T-cell (primary cell): Measurements from ENCODE around the gene KCNA3. TPM values are rescaled to one million over a fixed set of nuclear protein-coding genes. Genes with fewer than 3 reads are reported as not detected.
A peak's percentile ranks its signal among the peaks of the same experiment; 100 is the strongest.

Experiments
- ATAC-seq, 4 experiments: fragments of 200-7000 bp in 3 of 4; fragments of 150-1000 bp in 1 of 4; cut with Tn5 transposase; replicated peaks in 1 of 4; 1 replicate in 3 of 4; 2 replicates in 1 of 4; pipeline ENCODE4 v1.10.0; 2021; ENCODE audit warnings: moderate library complexity in 3 of 4, mild to moderate bottlenecking in 2 of 4, moderate number of reproducible peaks in 1 of 4
- CTCF ChIA-PET, 2 donors: fragments of 300-600 bp; sonication (Branson Sonifier 250); formaldehyde crosslinking; loops; one replicate each; lab custom pipeline; 2022; ENCODE audit warnings: antibody characterized with exemption in 2 of 2; lab: Charles Lee
- POLR2A ChIA-PET, 2 donors: fragments of 300-600 bp; sonication (Branson Sonifier 250); formaldehyde crosslinking; loops; one replicate each; lab custom pipeline; 2022; ENCODE audit warnings: antibody characterized with exemption in 2 of 2; lab: Charles Lee
- DNase-seq, 35 experiments: peaks; one replicate each; pipeline versions ENCODE4 v3.0.0 to v3.0.0-alpha.2; 2013 to 2023
- H3K27ac ChIP-seq: one replicate; pipeline ENCODE4 v1.5.1; 2013; ENCODE audit warnings: low read length
- H3K27me3 ChIP-seq, 2 experiments: replicated peaks in 1 of 2; 1 replicate in 1 of 2; 2 replicates in 1 of 2; pipeline versions ENCODE4 v1.6.1 to v1.7.0; 2013; ENCODE audit warnings: low read length in 1 of 2, mixed read lengths in 1 of 2; ENCODE audit not compliant: control insufficient read depth in 2 of 2, insufficient read depth in 2 of 2; ENCODE audit errors: extremely low read depth in 1 of 2
- H3K36me3 ChIP-seq, 2 donors: 1 replicate in 1 of 2; 2 replicates in 1 of 2; pipeline versions ENCODE4 v1.6.1 to v1.7.0; 2013; ENCODE audit warnings: low read length in 1 of 2; ENCODE audit not compliant: control insufficient read depth in 2 of 2, insufficient read depth in 1 of 2; ENCODE audit errors: extremely low read depth in 1 of 2
- H3K4me1 ChIP-seq, 2 experiments: 1 replicate in 1 of 2; 2 replicates in 1 of 2; pipeline versions ENCODE4 v1.6.1 to v1.7.0; 2013; ENCODE audit warnings: low read length in 2 of 2, mixed read lengths in 1 of 2; ENCODE audit not compliant: insufficient read depth in 2 of 2, control insufficient read depth in 1 of 2; ENCODE audit errors: extremely low read depth in 1 of 2
- H3K4me3 ChIP-seq, 2 donors: 1 replicate in 1 of 2; 2 replicates in 1 of 2; pipeline versions ENCODE4 v1.5.1 to v1.7.0; 2013; ENCODE audit warnings: mild to moderate bottlenecking in 2 of 2, low read length in 1 of 2, moderate library complexity in 1 of 2; ENCODE audit not compliant: control insufficient read depth in 1 of 2; ENCODE audit errors: extremely low read depth in 1 of 2
- H3K9me3 ChIP-seq: 2 replicates; pipeline ENCODE4 v1.7.0; 2013
- H3K27ac Mint-ChIP-seq, 2 donors: one replicate each; pipeline ENCODE4 v1.8.0; 2020 to 2021; ENCODE audit warnings: mild to moderate bottlenecking in 2 of 2, mixed read lengths in 2 of 2
- H3K27me3 Mint-ChIP-seq, 2 donors: one replicate each; pipeline ENCODE4 v1.8.0; 2021 to 2022; ENCODE audit warnings: mixed read lengths in 2 of 2
- H3K36me3 Mint-ChIP-seq: one replicate; pipeline ENCODE4 v1.8.0; 2021; ENCODE audit warnings: mixed read lengths
- H3K4me1 Mint-ChIP-seq, 3 donors: one replicate each; pipeline ENCODE4 v1.8.0; 2020 to 2022; ENCODE audit warnings: mixed read lengths in 3 of 3, mild to moderate bottlenecking in 1 of 3
- H3K4me3 Mint-ChIP-seq, 3 donors: one replicate each; pipeline ENCODE4 v1.8.0; 2020 to 2022; ENCODE audit warnings: mild to moderate bottlenecking in 3 of 3, mixed read lengths in 3 of 3, moderate library complexity in 3 of 3
- H3K9me3 Mint-ChIP-seq, 3 donors: one replicate each; pipeline ENCODE4 v1.8.0; 2020 to 2022; ENCODE audit warnings: mixed read lengths in 3 of 3
- WGBS: methylation state at CpG from one replicate; pipeline ENCODE4 v1.1.5; 2013; ENCODE audit warnings: missing lambda C conversion rate; ENCODE audit not compliant: insufficient coverage; 5-methylcytosine and 5-hydroxymethylcytosine counted together
- total RNA-seq, 35 experiments: library from RNA in 6 of 35; stranded (reverse) in 6 of 35; fragments of 120-200 nt in 1 of 35; gene quantifications; one replicate each; pipeline versions ENCODE4 v1.2.1 to v1.2.4 and lab custom pipeline; 2013 to 2026

KCNA3 gene
- total RNA-seq, 5 donors from 2014 or later (not counting 1 experiment from before 2014, with no cell fraction given) = 101 to 125 (median 110) TPM

DNA sequence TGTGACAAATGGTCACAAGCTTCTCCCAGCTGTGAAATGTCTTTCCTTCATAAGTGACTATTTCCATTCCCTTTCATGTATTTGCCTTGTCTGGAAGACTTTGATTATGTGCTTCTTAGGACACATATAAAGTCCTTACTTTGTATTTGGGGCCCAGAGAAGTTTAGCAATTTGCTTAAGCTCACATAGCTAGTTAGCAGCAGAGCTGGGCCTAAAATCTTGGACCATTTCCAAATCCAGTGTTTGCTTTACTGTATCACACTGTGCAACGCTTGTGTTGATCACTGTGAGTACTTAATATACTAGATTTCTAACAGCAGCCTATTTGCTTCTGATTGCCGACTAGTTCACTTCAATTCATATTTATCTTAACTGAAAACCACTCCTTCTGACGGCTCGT, 2.2 kb upstream of the KCNA3 start:
- H3K4me1 ChIP-seq = peaks cover 5 to 6% of the 10 kb centered on the region in 2 experiments
- no peak for ATAC-seq

GRCh38 chr1:110675060-110675791, 486 bp upstream of the KCNA3 start:
- H3K27ac ChIP-seq = peak overlapping the region; percentile 16
- no peaks in the 10 kb centered on the region for H3K27me3 ChIP-seq
- CTCF ChIA-PET = interaction anchor here in 1 of 2 donors (1.5 kb wide), 1 partner anchor 56 kb away, joined by 6 read pairs; no protein-coding TSS in a partner anchor
- Mint-ChIP-seq H3K27ac (peak overlapping the region; percentile 75 to 82), H3K27me3 (no peaks in the 10 kb centered on the region), H3K4me3 (peak overlapping the region; percentile 78 to 96 (median 93)), H3K9me3 (no peaks in the 10 kb centered on the region), H3K36me3 (peaks cover 24% of the 10 kb centered on the region), H3K4me1 (peaks cover 32 to 63% (median 49%) of the 10 kb centered on the region in 3 donors)
- 31% methylated on average over 54 of the region's 57 CpGs for WGBS
- peaks cover 0 to 2% of the 10 kb centered on the region in 2 donors for H3K36me3 ChIP-seq
- DNase-seq = peak in 2 of 35 experiments; percentile 4 to 21
- H3K4me1 ChIP-seq = peaks cover 6 to 20% of the 10 kb centered on the region in 2 experiments
- no peak for ATAC-seq
- H3K9me3 ChIP-seq = no peaks in the 10 kb centered on the region
- peak overlapping the region; percentile 78 to 99 for H3K4me3 ChIP-seq
- POLR2A ChIA-PET = interaction anchor here in 1 of 2 donors (0.5 to 0.6 kb wide), 2 partner anchors 91 to 945 kb away, joined by 3 read pairs; no protein-coding TSS in a partner anchor

More for the DNA sequence above, 2.2 kb upstream of the KCNA3 start:
- no CpG with 5 or more reads among the region's 4 CpGs for WGBS
- Mint-ChIP-seq H3K4me3 (peak overlapping the region in 1 of 3 donors; percentile 4), H3K27ac (peak overlapping the region; percentile 75 to 82), H3K36me3 (peaks cover 14% of the 10 kb centered on the region), H3K4me1 (peaks cover 24 to 57% (median 38%) of the 10 kb centered on the region in 3 donors), H3K27me3 (no peaks in the 10 kb centered on the region), H3K9me3 (no peaks in the 10 kb centered on the region)
- Histone ChIP-seq H3K27ac (no peak overlapping the region), H3K36me3 (no peaks in the 10 kb centered on the region), H3K9me3 (no peaks in the 10 kb centered on the region), H3K4me3 (no peak overlapping the region), H3K27me3 (no peaks in the 10 kb centered on the region)
- peak in 1 of 35 experiments; percentile 41 for DNase-seq
- ChIA-PET POLR2A (interaction anchor here in 1 of 2 donors (0.8 to 1.1 kb wide), 2 partner anchors 19 to 30 kb away, joined by 3 to 6 read pairs; no protein-coding TSS in a partner anchor), CTCF (interaction anchor here (0.5 to 1.3 kb wide), 6 partner anchors 10 to 1096 kb away, joined by 3 to 5 read pairs (median 4); no protein-coding TSS in a partner anchor)

DNA sequence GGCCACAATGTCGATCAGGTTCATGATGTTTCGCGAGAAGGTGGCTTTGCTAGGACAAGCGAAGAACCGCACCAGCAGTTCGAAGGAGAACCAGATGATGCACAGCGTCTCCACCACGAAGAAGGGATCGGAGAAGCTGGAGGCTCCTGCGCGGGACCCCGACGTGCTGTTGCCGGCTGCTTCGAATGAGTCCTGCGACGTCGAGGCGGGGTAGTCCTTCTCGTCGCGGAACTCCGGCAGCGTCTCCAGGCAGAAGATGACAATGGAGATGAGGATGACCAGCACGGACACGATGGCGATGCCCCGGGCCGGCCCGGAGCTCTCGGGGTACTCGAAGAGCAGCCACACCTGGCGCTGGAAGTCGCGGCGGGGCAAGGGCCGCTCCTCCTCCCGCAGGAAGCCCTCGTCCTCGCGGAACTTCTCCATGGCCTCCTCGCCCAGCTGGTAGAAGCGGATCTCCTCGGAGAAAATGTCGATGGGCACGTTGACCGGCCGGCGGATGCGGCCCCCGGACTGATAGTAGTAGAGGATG, 869 bp downstream of the KCNA3 start:
- ChIA-PET POLR2A (interaction anchor here in 1 of 2 donors (1.4 kb wide), 1 partner anchor 12 kb away, joined by 3 read pairs; no protein-coding TSS in a partner anchor), CTCF (interaction anchor here in 1 of 2 donors (1.0 to 2.7 kb wide), 3 partner anchors 26 to 107 kb away, joined by 3 to 12 read pairs (median 3); no protein-coding TSS in a partner anchor)
- Histone ChIP-seq H3K27me3 (no peaks in the 10 kb centered on the region), H3K4me3 (peak overlapping the region; percentile 78 to 99), H3K9me3 (no peaks in the 10 kb centered on the region), H3K4me1 (peaks cover 6 to 33% of the 10 kb centered on the region in 2 experiments), H3K36me3 (peaks cover 0 to 6% of the 10 kb centered on the region in 2 donors), H3K27ac (peak overlapping the region; percentile 96)
- DNase-seq (peak in 31 of 35 experiments; percentile 5 to 61 (median 26)), ATAC-seq (peak in 2 of 4 experiments; percentile 1 to 4)
- H3K4me3 Mint-ChIP-seq = peak overlapping the region; percentile 93 to 100 (median 96)
- 1% methylated on average over 49 of the region's 51 CpGs for WGBS
- H3K27ac Mint-ChIP-seq = peak overlapping the region; percentile 94 to 100
- peaks cover 39 to 59% (median 57%) of the 10 kb centered on the region in 3 donors for H3K4me1 Mint-ChIP-seq
- H3K9me3 Mint-ChIP-seq = no peaks in the 10 kb centered on the region
- H3K27me3 Mint-ChIP-seq = no peaks in the 10 kb centered on the region
- H3K36me3 Mint-ChIP-seq = peaks cover 25% of the 10 kb centered on the region

DNA sequence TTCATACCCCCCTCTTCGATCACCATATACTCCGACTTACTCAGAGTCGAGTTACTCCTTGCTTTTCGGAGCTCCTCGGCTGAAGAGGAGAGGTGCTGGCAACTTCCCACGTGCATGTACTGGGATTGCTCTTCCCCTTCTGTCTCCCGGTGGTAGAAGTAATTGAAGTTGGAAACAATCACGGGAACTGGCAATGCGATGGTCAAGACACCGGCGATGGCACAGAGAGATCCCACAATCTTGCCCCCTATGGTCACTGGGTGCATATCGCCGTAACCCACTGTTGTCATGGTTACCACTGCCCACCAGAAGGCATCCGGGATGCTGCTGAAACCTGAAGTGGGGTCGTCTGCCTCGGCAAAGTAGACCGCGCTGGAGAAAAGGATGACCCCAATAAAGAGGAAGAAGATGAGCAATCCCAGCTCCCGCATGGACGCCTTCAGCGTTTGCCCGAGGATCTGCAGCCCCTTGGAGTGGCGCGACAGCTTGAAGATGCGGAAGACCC, 1.5 kb downstream of the KCNA3 start:
- Mint-ChIP-seq H3K9me3 (no peaks in the 10 kb centered on the region), H3K4me1 (peaks cover 43 to 61% (median 55%) of the 10 kb centered on the region in 3 donors), H3K36me3 (peaks cover 29% of the 10 kb centered on the region), H3K27ac (peak overlapping the region; percentile 94 to 100), H3K4me3 (peak overlapping the region; percentile 93 to 100 (median 96)), H3K27me3 (no peaks in the 10 kb centered on the region)
- DNase-seq (peak in 19 of 35 experiments; percentile 2 to 54 (median 20)), ATAC-seq (no peak)
- peak overlapping the region; percentile 78 to 99 for H3K4me3 ChIP-seq
- no peaks in the 10 kb centered on the region for H3K27me3 ChIP-seq
- ChIA-PET POLR2A (interaction anchor here in 1 of 2 donors (0.5 to 1.4 kb wide), 3 partner anchors 11 to 545 kb away, joined by 3 to 6 read pairs (median 4); no protein-coding TSS in a partner anchor), CTCF (interaction anchor here in 1 of 2 donors (1.2 to 2.7 kb wide), 2 partner anchors 25 to 54 kb away, joined by 3 to 12 read pairs; no protein-coding TSS in a partner anchor)
- H3K9me3 ChIP-seq = no peaks in the 10 kb centered on the region
- peak overlapping the region; percentile 96 for H3K27ac ChIP-seq
- 1% methylated on average over 16 of the region's 25 CpGs for WGBS
- H3K36me3 ChIP-seq = peaks cover 0 to 6% of the 10 kb centered on the region in 2 donors
- H3K4me1 ChIP-seq = peaks cover 9 to 39% of the 10 kb centered on the region in 2 experiments

DNA sequence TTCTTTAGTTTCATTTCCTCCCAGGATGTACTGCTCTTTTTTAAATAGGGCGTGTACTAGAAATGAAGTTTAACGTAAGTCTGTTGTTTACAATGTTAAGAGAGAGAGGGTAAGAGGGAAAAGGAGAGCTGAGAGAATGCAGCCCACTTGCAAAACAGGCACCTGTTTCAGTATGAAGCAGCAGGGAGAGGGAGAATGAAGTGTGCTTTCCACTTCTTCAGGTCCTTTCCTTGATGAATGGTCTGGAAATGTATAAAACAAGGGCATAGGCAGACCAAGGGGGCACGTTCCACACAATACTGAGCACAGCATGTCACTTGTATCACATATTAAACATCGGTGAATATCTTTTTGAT, 2.0 kb downstream of the KCNA3 start:
- Histone ChIP-seq H3K9me3 (no peaks in the 10 kb centered on the region), H3K27ac (peak overlapping the region; percentile 96), H3K4me3 (peak overlapping the region; percentile 78 to 99), H3K36me3 (peaks cover 0 to 10% of the 10 kb centered on the region in 2 donors), H3K27me3 (no peaks in the 10 kb centered on the region), H3K4me1 (peaks cover 9 to 44% of the 10 kb centered on the region in 2 experiments)
- Mint-ChIP-seq H3K4me1 (peaks cover 38 to 56% (median 51%) of the 10 kb centered on the region in 3 donors), H3K36me3 (peaks cover 33% of the 10 kb centered on the region), H3K27ac (peak overlapping the region; percentile 94 to 100), H3K9me3 (no peaks in the 10 kb centered on the region), H3K27me3 (no peaks in the 10 kb centered on the region), H3K4me3 (peak overlapping the region; percentile 93 to 100 (median 96))
- CTCF ChIA-PET = interaction anchor here in 1 of 2 donors (2.7 kb wide), 1 partner anchor 53 kb away, joined by 12 read pairs; no protein-coding TSS in a partner anchor
- peak; percentile 62 to 70 (median 65) for ATAC-seq
- POLR2A ChIA-PET = interaction anchor here in 1 of 2 donors (0.5 to 1.4 kb wide), 5 partner anchors 10 to 546 kb away, joined by 3 to 6 read pairs (median 4); no protein-coding TSS in a partner anchor
- DNase-seq = peak in 34 of 35 experiments; percentile 19 to 79 (median 54)
- WGBS = 0% methylated on average over 1 of the region's 4 CpGs
